Stimulated activated CD4-positive, alpha-beta T cell treated with anti-CD3 and anti-CD28 coated beads, Interleukin-1b, Interleukin-23, amount 100 ng/mL, for 24 hours (primary cell): ENCODE measurements around the gene ALDH1A1.
"Not testable (repeated sequence)": the region's sequence is repeated elsewhere in the genome, so short reads cannot be mapped to it uniquely, and the experiment has no call there.

ENCODE experiments used
- DNase-seq, 4 experiments: peaks; one replicate each; pipeline ENCODE4 v3.0.0-alpha.2; 2020; ENCODE audit warnings: low read depth in 4 of 4, low spot score in 1 of 4

The ALDH1A1 gene

DNA sequence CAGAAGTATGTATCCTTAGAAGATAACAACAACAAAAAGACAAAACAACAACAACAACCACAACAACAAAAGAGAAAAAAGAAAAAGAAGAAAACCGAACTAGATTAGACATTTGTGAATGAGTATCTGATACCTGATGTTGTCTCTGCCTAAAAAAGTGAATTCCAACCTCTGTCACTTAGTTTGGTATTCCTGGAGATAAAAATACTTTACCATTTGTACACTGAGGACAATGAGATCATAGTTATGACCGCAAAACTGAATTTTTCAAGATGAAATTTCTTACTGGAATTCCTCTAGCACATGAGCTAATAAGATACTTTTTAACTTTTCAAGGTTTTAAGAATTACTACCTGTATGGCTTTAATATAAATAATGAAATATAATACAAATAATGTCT is 54.5 kb downstream of the ALDH1A1 start:
- no peak for DNase-seq

DNA sequence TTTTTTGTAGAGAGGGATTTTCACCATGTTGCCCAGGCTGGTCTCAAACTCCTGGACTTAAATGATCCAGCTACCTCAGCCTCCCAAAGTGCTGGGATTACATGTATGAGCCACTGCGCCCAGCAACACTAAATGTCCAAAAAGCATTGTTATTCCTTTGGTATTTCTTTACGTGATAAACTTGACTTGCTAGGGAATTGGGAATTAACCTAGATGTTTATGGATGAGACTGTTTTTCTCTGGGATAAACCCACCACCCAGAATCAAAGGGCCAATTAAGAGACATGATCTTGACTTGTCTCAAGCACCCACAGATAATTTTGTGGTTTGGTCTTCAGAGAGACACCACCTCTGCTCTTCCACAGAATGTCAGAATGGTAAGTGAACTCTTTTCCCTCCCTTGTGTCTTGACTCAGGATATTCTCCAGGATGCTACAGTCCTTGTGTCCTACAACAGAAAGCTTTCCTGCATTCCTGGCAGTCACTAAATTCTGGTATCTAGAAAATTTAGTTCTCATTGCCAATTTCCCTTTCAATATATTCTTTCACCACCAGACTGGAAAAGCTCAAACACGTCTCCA is 55.7 kb downstream of the ALDH1A1 start:
- no peak for DNase-seq

DNA sequence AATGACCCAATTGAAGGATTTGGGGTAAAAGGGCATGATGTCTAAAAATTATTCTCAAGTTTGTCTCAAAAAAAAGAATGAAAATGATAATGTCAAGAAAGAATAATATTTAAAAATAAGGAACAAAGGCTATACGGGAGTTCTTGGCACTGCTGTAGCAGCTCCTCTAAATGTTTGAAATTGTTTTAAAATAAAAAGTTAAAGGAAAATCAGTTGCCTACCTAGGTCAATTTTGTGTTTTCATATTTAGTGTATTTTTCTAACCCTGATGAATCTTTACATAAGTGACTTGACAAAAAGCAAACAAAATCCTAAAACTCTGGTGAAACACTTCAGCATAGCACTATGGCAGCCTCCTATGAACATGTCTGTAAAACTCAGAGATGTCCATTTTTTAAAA is 56.4 kb downstream of the ALDH1A1 start:
- no peak for DNase-seq

DNA sequence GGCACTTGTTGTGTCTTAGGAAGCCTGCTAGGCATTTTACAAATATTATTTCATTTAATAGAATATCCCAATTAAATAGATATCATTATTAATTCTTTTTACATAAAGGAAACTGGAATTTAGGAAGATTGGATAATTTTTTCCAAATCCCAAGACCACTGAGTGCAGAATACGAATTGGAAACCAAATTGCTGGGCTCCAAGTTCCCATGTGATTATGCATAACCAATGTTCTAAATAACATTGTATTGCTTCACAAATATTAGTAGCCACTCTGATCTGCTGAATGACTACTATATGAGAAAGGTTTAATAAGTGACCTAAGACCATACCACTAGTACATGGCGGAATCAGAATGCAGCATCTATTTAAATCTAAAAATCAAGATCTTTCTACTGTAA is 57.7 kb downstream of the ALDH1A1 start:
- DNase-seq, result no peak

DNA sequence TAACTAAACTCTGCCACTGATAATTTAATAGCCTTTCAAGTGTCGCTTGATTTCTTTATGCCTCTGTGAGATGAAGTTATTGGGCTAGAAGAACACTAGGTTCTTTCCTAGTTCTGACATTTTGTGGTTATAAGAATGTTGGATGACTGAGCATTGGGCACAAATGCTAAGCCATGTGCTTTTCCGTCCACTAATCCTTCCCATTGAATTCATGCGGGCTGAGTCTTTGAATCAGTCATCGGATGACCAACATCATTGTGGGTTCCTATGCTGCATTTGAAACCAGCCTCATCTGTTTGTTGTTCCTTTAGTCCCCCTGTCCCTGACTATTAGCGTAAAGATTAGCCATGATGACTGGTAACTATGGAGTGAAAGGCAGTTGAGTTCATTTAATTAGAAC is 58.5 kb downstream of the ALDH1A1 start:
- no peak for DNase-seq

DNA sequence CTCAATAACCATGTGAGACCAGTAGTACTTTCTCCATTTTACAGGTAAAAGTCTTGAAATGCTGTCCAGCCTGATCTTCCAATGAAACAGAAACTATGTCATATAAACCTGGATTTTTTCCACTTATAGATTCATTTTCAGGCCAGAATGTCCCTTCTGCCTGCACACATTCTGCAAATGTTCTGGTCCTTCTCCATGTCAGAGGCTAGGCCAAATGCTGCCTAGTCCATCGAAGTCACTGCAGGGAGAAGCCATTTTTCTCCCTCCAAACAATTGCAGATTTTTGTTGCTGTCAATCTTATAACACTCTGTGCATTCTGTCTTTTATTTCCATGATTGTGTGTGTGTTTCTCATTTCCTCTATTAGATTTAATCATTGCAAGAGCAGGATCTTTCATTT is 59.4 kb downstream of the ALDH1A1 start:
- DNase-seq, result no peak

DNA sequence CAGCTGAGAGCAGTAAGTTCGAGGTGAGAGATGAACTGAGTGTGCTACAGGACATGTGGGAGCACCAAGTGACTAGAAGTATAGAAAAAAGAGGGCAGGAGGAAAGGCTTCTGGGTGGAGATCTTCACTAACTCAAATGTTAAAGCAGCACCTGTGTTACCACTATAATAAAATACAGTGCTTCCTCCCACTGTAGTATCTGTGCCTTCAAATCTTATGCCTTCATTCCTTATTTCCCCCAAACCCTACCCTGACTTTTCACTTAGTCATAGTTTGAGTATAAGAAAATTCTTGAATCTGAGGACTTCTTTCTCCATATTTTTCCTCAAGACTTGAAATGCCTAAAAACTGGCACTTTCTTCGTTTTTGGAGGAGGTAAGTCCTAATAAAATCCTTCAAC is 61.8 kb downstream of the ALDH1A1 start:
- no peak for DNase-seq

DNA sequence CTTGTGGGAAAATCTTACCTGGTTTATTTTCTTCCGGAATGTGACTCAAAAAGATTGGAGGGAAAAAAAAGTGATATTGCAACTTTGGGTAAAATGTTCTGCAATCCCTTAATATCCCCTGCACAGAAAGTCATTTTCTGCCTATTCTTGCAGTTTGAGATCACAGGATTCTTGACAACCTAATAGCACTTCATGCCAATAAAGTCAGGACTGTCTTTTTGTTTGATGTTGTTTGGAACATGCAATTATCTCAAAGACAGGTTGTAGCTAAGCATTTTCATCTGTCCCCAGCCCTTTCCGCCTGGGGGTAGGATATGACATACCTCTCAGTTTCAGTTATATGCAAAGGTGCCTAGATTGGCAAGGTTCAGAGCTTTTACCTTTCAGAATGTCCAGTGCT is 63.9 kb downstream of the ALDH1A1 start:
- DNase-seq, result no peak

DNA sequence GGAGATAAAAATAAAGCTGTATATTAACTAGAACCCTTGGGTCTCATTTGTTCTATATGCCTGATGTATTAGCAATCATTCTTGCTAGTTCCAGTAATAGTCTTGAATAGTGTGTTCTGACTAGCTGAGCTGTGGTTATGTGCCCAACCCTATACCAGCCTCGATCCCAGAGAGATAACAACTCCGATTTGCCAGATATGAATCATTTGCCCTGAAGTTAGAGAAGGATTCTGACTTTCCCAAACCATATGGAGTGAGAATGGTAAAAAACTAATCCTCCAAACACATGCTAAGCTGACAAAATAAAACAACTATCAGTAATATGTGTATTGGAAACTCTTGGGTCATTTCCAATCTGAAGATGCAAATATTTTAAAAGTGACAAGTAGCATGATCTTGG is 64.8 kb downstream of the ALDH1A1 start:
- DNase-seq, result no peak

DNA sequence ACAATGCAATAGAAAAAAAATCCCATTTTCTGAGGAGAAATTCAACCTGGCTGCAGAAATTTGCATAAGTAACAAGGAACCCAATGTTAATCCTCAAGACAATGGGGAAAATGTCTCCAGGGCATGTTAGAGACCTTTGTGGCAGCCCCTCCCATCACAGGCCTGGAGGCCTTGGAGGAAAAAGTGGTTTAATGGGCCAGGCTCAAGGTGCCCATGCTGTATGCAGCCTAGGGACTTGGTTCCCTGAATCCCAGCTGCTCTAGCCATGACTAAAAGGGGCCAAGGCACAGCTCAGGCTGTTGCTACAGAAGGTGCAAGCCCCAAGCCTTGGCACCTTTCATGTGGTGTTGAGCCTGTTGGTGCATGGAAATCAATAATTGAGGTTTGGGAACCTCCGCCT is 66.5 kb downstream of the ALDH1A1 start:
- no peak for DNase-seq

DNA sequence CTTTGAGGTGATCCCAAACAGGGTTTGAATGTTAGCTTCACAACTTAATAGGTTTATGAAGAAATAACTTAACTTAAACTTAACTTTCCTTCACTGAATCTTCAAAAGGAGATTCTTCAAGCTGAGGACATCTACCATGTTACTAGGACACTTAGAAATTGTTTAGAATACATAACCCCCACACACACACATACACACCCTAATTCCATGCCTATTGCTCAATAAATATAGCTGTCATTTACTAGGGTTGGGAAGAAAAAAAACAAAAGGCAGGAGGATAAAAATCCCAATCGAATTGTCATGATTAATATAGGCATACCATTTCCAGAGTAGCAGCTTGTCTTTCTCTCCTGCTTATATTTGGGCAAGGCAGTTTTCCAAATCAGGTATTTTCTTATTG is 68.3 kb downstream of the ALDH1A1 start:
- no peak for DNase-seq

DNA sequence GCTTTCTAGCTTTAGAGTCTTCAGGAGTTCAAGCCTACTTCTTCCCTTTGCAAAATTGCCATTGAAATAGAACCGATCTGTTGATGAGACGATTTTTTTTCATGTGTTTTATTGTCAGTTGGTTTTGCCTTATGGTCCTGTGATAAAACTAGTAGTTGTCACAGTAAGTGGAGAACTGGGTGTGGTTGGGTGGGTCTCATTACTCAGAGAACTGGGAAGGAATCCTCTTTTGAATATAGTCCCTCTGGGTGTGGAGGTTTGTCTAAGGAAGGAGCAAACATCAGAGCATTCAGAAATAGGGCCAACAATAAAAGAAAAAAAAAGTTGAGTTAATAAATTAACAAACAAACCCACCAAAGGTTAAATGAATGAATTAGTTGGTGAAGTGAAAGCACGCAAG is 69.0 kb downstream of the ALDH1A1 start:
- DNase-seq, result no peak

DNA sequence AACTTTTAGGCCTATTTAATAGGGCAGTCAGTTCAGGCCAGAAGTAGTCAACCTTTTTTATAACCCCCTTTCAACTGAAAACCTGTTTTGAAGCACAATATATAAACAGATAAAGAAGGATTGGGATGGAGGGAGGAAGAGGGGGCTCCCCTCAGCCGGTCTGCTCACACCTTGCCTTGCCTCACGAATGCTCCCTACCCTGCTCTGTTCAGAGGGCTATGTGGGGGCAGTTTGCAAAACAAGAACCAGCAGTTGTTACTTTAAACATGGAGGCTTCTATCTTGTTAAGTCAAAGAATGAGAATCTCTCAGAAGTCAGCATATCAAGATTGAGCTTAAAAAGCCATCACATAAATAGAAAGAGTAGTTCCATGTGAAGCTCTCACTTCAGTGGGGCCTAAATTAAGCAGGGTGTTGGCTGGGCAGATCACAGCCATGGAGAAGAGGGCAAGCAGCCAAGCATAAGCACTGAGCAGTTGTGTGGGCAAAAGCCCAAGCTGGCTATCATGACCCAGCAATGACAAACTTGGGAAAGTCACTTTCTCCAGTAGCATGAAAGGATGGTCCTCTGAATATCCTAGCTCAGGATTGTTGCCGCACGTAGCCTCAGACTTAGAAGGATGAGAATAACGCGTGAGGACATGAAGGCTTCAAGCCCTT is 70.6 kb downstream of the ALDH1A1 start:
- no peak for DNase-seq

DNA sequence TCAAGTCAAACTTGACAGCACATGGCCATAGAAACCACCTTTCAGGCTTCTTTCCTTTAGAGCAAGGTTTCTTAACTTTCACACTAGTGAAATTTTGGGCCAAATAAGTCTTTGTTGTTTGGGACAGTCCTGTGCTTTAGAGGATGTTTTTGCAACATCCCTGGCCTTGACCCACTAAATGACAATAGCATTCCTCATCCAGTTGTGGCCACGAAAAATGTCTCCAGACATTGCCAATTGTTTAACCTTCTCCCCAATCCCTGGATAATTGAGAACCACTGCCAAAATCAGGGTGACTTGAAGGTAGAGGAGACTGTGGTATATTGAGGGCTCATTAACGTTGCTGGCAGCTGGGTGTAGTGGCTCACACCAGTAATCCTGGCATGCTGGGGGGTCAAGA is 72.0 kb downstream of the ALDH1A1 start:
- no peak for DNase-seq

DNA sequence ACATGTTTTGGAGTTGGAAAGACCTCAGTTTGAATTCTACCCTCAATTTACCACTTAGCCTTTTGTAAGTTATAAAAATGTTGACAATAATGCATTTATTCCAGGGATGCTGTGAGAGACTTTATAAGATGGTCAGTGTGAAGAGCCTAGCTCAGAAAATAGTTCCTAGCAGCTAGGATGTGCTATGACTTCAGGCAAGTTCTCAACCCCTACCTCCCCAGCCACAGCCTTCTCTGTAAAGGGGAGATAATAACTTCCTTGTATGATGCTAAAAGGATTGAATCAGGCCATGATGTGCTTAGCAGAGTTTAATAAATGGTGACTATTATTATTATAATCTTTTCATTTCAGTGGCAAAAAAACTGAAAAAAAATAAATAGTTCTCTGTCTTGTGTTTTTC is 77.6 kb downstream of the ALDH1A1 start:
- DNase-seq, result no peak

DNA sequence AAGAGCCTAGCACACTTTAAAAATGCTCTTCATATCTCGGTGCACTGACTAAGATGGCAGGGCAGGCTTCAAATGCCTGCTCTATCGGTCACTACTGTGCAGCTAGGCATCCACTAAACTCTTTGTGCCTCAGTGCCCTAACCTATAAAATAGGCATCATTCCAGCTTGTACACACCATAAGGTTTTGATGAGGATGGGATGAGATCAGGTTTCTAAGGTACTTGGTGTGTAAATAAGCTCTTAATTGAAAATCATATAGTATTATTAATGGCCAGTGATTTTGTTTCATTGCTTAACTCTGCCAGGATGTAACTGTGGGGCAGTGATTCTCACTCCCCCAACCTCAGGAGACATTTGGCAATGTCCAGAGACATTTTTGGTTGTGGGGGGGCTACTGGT is 78.5 kb downstream of the ALDH1A1 start:
- no peak for DNase-seq

DNA sequence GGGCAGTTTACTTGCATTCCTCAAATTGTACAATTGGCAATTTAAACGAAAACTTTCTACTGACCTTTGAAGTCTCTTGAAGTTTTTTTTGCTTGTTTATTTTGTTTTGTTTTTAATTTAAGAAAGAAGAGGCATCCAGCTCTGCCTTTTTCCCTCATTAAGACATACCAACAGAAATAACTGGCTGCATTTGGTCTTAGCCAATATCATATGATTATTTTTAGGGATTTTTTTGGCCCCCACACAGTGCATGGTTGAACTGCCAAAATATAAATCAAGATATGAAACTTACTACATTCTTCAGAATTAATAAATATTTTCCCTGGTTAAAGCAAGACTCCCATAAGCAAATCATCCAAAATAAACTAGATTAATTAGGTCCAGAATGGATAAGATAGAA is 79.4 kb downstream of the ALDH1A1 start:
- no peak for DNase-seq

DNA sequence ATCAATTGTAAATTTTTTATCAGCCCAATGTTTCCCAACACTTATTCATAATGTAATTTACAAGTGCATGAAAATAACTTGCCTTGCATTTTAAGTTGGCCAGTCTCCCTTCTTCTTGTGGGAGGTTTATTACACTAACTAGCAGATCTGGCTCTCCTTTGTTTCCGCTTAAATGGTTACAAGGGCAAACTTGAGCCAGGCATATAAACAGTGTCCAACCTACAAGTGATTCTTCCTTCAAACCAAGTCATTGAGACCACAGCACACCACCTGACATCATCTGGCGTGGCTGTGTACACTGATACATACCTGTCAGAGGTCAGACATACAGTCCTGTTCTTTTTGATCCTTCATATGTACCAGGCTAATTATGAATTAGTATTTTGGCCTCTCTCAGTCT is 80.1 kb downstream of the ALDH1A1 start:
- DNase-seq, result no peak

DNA sequence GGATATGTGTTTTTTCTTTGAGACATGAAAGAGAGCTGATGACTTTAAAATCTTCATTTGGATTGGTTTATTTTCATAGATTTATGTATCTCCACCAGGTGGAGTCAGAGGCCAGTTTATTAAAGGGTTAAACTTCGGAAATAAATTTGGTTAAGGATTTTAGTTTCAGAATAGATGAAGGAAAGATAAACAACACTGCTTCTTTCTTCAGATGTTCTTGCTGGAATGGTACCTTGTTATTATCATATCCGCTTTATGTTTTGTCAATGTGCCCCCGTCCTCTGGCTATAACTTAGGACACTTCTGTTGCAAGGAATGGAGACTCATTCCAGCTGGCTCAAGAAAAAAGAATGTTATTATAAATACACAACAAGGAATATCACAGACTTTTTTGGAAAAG is 81.2 kb downstream of the ALDH1A1 start:
- DNase-seq, result no peak

DNA sequence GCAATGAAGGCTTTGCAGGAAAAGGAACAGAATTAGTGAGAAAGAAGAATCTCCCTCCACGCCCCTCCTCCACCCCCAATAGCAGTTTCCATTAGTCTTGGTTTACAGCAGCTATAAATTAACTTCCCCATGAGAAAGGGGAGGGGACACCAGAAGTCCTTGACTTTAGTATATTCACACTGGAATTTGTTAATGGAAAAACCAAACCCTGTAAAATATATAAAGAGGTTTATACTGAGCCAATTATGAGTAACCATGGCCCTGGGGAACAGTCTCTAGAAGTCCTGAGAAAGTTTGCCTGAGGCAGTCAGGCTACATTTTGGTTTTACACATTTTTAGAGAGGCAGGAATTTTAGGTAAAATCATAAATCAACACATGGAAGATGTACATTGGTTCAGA is 88.5 kb downstream of the ALDH1A1 start:
- no peak for DNase-seq

DNA sequence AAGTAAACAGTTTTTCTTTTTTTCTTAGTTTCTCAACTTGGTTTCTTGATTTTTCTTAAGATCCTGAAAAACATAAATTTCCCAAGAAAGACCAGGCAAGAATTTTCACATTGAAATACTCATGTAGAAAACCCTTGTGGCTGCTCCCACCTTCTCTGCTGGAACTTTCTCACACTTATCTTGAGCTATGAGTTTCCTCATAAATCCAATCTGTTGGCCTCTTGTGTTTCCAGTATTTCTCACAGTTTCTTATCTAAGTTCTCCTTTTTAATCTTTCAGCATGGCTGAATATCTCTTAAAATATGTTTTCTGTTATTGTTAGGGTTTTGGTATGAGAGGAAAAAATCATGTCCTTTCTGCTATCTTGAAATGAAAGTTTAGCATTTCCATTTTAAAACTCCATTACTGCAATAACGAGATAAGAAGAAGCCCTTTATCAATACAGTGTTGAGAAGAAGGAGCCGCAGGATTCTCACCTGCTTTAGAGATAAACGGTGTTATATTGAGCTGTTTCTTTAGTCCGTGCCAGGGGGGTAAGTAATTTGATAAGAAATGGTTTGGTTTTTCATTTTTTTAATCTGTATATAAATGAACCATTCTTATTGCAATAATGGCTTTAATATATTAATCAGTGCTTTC is 89.3 kb downstream of the ALDH1A1 start:
- no peak for DNase-seq

DNA sequence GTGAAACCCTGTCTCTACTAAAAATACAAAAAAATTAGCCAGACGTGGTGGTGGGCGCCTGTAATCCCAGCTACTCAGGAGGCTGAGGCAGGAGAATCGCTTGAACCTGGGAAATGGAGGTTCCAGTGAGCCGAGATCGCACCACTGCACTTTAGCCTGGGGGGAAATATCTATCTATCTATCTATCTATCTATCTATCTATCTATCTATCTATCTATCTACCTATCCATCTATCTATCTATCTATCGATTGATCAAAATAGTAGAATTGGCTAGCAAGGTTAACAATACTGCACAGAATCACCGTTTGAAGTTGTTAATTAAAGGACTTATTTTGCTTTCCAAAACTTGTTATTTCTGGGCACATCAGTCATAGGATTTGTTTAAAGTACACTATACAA is 90.1 kb downstream of the ALDH1A1 start:
- DNase-seq, result not testable (repeated sequence)
